CD8-positive, alpha-beta memory T cell (primary cell): ENCODE data around the gene GJA9. TPM values are rescaled to one million over a fixed set of nuclear protein-coding genes. Genes with fewer than 3 reads are reported as not detected.
"Not testable (repeated sequence)": the region's sequence is repeated elsewhere in the genome, so short reads cannot be mapped to it uniquely, and the experiment has no call there.

ENCODE experiments used
- CTCF ChIA-PET: fragments of 350-600 bp; sonication (Branson Sonifier 250); formaldehyde crosslinking; loops from one replicate; lab custom pipeline; 2021; ENCODE audit warnings: antibody characterized with exemption; lab: Charles Lee
- POLR2A ChIA-PET: fragments of 350-600 bp; sonication (Branson Sonifier 250); formaldehyde crosslinking; loops from one replicate; lab custom pipeline; 2021; ENCODE audit warnings: antibody characterized with exemption; lab: Charles Lee
- DNase-seq, 5 donors: peaks; one replicate each; pipeline versions ENCODE4 v3.0.0 to v3.0.0-alpha.2; 2020 to 2022; ENCODE audit warnings: mixed read lengths in 1 of 5
- H3K27ac ChIP-seq: one replicate; pipeline ENCODE4 v1.7.0; 2013; ENCODE audit warnings: low read depth, mild to moderate bottlenecking, low read length, moderate library complexity
- H3K27me3 ChIP-seq: 2 replicates; pipeline ENCODE4 v1.7.0; 2013; ENCODE audit warnings: low read length, mild to moderate bottlenecking; ENCODE audit not compliant: insufficient read depth, poor library complexity, severe bottlenecking
- H3K36me3 ChIP-seq: 2 replicates; pipeline ENCODE4 v1.7.0; 2013; ENCODE audit warnings: mild to moderate bottlenecking, low read length, moderate library complexity; ENCODE audit not compliant: insufficient read depth
- H3K4me1 ChIP-seq: 2 replicates; pipeline ENCODE4 v1.7.0; 2013; ENCODE audit warnings: mild to moderate bottlenecking, low read length, moderate library complexity; ENCODE audit not compliant: insufficient read depth
- H3K4me3 ChIP-seq: 2 replicates; pipeline ENCODE4 v1.7.0; 2013; ENCODE audit warnings: mild to moderate bottlenecking, low read length
- H3K9me3 ChIP-seq: 2 replicates; pipeline ENCODE4 v1.7.0; 2013; ENCODE audit warnings: mild to moderate bottlenecking, low read length
- H3K27ac Mint-ChIP-seq, 8 donors: one replicate each; pipeline ENCODE4 v1.8.0; 2020 to 2021; ENCODE audit warnings: mixed read lengths in 8 of 8, mild to moderate bottlenecking in 6 of 8, inconsistent platforms in 3 of 8, moderate library complexity in 3 of 8
- H3K27me3 Mint-ChIP-seq, 2 donors: one replicate each; pipeline ENCODE4 v1.8.0; 2020 to 2021; ENCODE audit warnings: mixed read lengths in 2 of 2, mild to moderate bottlenecking in 1 of 2, moderate library complexity in 1 of 2
- H3K36me3 Mint-ChIP-seq, 3 donors: one replicate each; pipeline ENCODE4 v1.8.0; 2020 to 2021; ENCODE audit warnings: mixed read lengths in 3 of 3, inconsistent platforms in 1 of 3, mild to moderate bottlenecking in 1 of 3
- H3K4me1 Mint-ChIP-seq, 3 donors: one replicate each; pipeline ENCODE4 v1.8.0; 2020 to 2021; ENCODE audit warnings: mixed read lengths in 3 of 3, inconsistent platforms in 1 of 3, mild to moderate bottlenecking in 1 of 3
- H3K4me3 Mint-ChIP-seq, 7 donors: one replicate each; pipeline ENCODE4 v1.8.0; 2020 to 2021; ENCODE audit warnings: mixed read lengths in 7 of 7, mild to moderate bottlenecking in 6 of 7, moderate library complexity in 4 of 7, inconsistent platforms in 2 of 7
- H3K9me3 Mint-ChIP-seq, 5 donors: one replicate each; pipeline ENCODE4 v1.8.0; 2020 to 2022; ENCODE audit warnings: mixed read lengths in 5 of 5, mild to moderate bottlenecking in 3 of 5, moderate library complexity in 2 of 5, inconsistent platforms in 1 of 5
- polyA plus RNA-seq: library from polyadenylated mRNA; unstranded; fragments of 300-500 nt; fragmentation: Illumina TruSeq; gene quantifications from one replicate; pipeline ENCODE4 v1.2.3, GENCODE V29; 2021
- total RNA-seq, 2 experiments: library from RNA; stranded (reverse); gene quantifications; one replicate each; pipeline ENCODE4 v1.2.3, GENCODE V29; 2021

GJA9 gene
- total and polyA plus RNA-seq, 3 experiments from 2014 or later = not detected

- no peak for DNase-seq
- Histone ChIP-seq H3K9me3 (no peaks in the 10 kb centered on the region), H3K27ac (no peak overlapping the region), H3K4me3 (no peak overlapping the region), H3K36me3 (peaks cover 17% of the 10 kb centered on the region), H3K4me1 (no peaks in the 10 kb centered on the region), H3K27me3 (no peaks in the 10 kb centered on the region)
- peak overlapping the region in 1 of 8 donors; percentile 54 for H3K27ac Mint-ChIP-seq
- peaks cover 0 to 58% (median 24%) of the 10 kb centered on the region in 3 donors for H3K36me3 Mint-ChIP-seq
- H3K27me3 Mint-ChIP-seq = no peaks in the 10 kb centered on the region
- POLR2A ChIA-PET = no interaction called here
- peaks cover 15 to 21% (median 20%) of the 10 kb centered on the region in 3 donors for H3K4me1 Mint-ChIP-seq
- no peaks in the 10 kb centered on the region for H3K9me3 Mint-ChIP-seq
- H3K4me3 Mint-ChIP-seq = no peak overlapping the region
- CTCF ChIA-PET = no interaction called here
Measured at GRCh38 chr1:38839363-38839762, 42.0 kb downstream of the GJA9 start.

- CTCF ChIA-PET, H3K4me1 Mint-ChIP-seq, H3K9me3 Mint-ChIP-seq, H3K4me3 ChIP-seq, H3K4me1 ChIP-seq, H3K27me3 Mint-ChIP-seq, H3K27ac ChIP-seq, H3K27me3 ChIP-seq, H3K9me3 ChIP-seq, DNase-seq, POLR2A ChIA-PET, H3K27ac Mint-ChIP-seq, H3K4me3 Mint-ChIP-seq: not testable (repeated sequence)
- H3K36me3 Mint-ChIP-seq = peaks cover 0 to 34% (median 14%) of the 10 kb centered on the region in 3 donors
- H3K36me3 ChIP-seq = peaks cover 17% of the 10 kb centered on the region
Measured at GRCh38 chr1:38836316-38836715, 45.1 kb downstream of the GJA9 start.

GRCh38 chr1:38834937-38835827 is 46.2 kb downstream of the GJA9 start:
- Histone ChIP-seq H3K27me3 (no peaks in the 10 kb centered on the region), H3K27ac (no peak overlapping the region), H3K36me3 (peaks cover 17% of the 10 kb centered on the region), H3K9me3 (no peaks in the 10 kb centered on the region), H3K4me3 (no peak overlapping the region), H3K4me1 (no peaks in the 10 kb centered on the region)
- H3K4me3 Mint-ChIP-seq = no peak overlapping the region
- peaks cover 0 to 26% (median 9%) of the 10 kb centered on the region in 3 donors for H3K36me3 Mint-ChIP-seq
- no peaks in the 10 kb centered on the region for H3K9me3 Mint-ChIP-seq
- peaks cover under 1 to 3% (median 2%) of the 10 kb centered on the region in 3 donors for H3K4me1 Mint-ChIP-seq
- peak in 4 of 5 donors; percentile 27 to 66 (median 57) for DNase-seq
- H3K27me3 Mint-ChIP-seq = peaks cover 10 to 13% of the 10 kb centered on the region in 2 donors
- ChIA-PET CTCF (interaction anchor here (0.5 to 1.5 kb wide), 9 partner anchors 11 to 808 kb away, joined by 3 to 5 read pairs (median 3); no protein-coding TSS in a partner anchor), POLR2A (no interaction called here)
- H3K27ac Mint-ChIP-seq = no peak overlapping the region

- H3K36me3 Mint-ChIP-seq = peaks cover 0 to 18% (median 6%) of the 10 kb centered on the region in 3 donors
- Histone ChIP-seq H3K27ac (no peak overlapping the region), H3K36me3 (peaks cover 14% of the 10 kb centered on the region), H3K27me3 (no peaks in the 10 kb centered on the region), H3K9me3 (no peaks in the 10 kb centered on the region), H3K4me3 (no peak overlapping the region), H3K4me1 (no peaks in the 10 kb centered on the region)
- no peaks in the 10 kb centered on the region for H3K9me3 Mint-ChIP-seq
- peaks cover 0 to 2% (median 2%) of the 10 kb centered on the region in 3 donors for H3K4me1 Mint-ChIP-seq
- POLR2A ChIA-PET = no interaction called here
- peaks cover 13 to 21% of the 10 kb centered on the region in 2 donors for H3K27me3 Mint-ChIP-seq
- no peak overlapping the region for H3K27ac Mint-ChIP-seq
- no peak for DNase-seq
- CTCF ChIA-PET = interaction anchor here (0.8 to 1.5 kb wide), 6 partner anchors 11 to 807 kb away, joined by 3 to 4 read pairs (median 3); no protein-coding TSS in a partner anchor
- H3K4me3 Mint-ChIP-seq = no peak overlapping the region
Measured at GRCh38 chr1:38834221-38834782, 47.1 kb downstream of the GJA9 start.

GRCh38 chr1:38833146-38833545 is 48.2 kb downstream of the GJA9 start:
- ChIA-PET CTCF (no interaction called here), POLR2A (no interaction called here)
- Mint-ChIP-seq H3K4me1 (peaks cover 0 to 2% (median 2%) of the 10 kb centered on the region in 3 donors), H3K9me3 (no peaks in the 10 kb centered on the region), H3K4me3 (no peak overlapping the region), H3K27ac (peak overlapping the region in 1 of 8 donors; percentile 4), H3K36me3 (peaks cover 0 to 8% (median 0%) of the 10 kb centered on the region in 3 donors), H3K27me3 (peaks cover 13 to 26% of the 10 kb centered on the region in 2 donors)
- Histone ChIP-seq H3K27ac (no peak overlapping the region), H3K36me3 (peaks cover 3% of the 10 kb centered on the region), H3K4me3 (no peak overlapping the region), H3K9me3 (no peaks in the 10 kb centered on the region), H3K4me1 (no peaks in the 10 kb centered on the region), H3K27me3 (no peaks in the 10 kb centered on the region)
- DNase-seq = no peak

- H3K9me3 ChIP-seq = no peaks in the 10 kb centered on the region
- no peak overlapping the region for H3K4me3 ChIP-seq
- no peaks in the 10 kb centered on the region for H3K9me3 Mint-ChIP-seq
- no peak for DNase-seq
- no peak overlapping the region for H3K27ac ChIP-seq
- H3K36me3 Mint-ChIP-seq = peaks cover 0 to 2% (median 0%) of the 10 kb centered on the region in 3 donors
- no peaks in the 10 kb centered on the region for H3K4me1 ChIP-seq
- no peaks in the 10 kb centered on the region for H3K27me3 ChIP-seq
- H3K36me3 ChIP-seq = no peaks in the 10 kb centered on the region
- POLR2A ChIA-PET = no interaction called here
- H3K4me1 Mint-ChIP-seq = peaks cover 0 to 2% (median 2%) of the 10 kb centered on the region in 3 donors
- CTCF ChIA-PET = interaction anchor here (1.1 kb wide), 1 partner anchor 14 kb away, joined by 3 read pairs; no protein-coding TSS in a partner anchor
- peaks cover 13 to 30% of the 10 kb centered on the region in 2 donors for H3K27me3 Mint-ChIP-seq
- no peak overlapping the region for H3K4me3 Mint-ChIP-seq
- H3K27ac Mint-ChIP-seq = no peak overlapping the region
Measured at GRCh38 chr1:38832370-38832734, 49.0 kb downstream of the GJA9 start.

GRCh38 chr1:38831731-38832369 is 49.5 kb downstream of the GJA9 start:
- Mint-ChIP-seq H3K9me3 (no peaks in the 10 kb centered on the region), H3K27ac (no peak overlapping the region)

More at GRCh38 chr1:38831731-38832369, 49.5 kb downstream of the GJA9 start:
- H3K9me3 ChIP-seq = no peaks in the 10 kb centered on the region
- ChIA-PET CTCF (interaction anchor here (1.1 kb wide), 1 partner anchor 14 kb away, joined by 3 read pairs; no protein-coding TSS in a partner anchor), POLR2A (no interaction called here)
- H3K36me3 ChIP-seq = no peaks in the 10 kb centered on the region
- no peak for DNase-seq
- Mint-ChIP-seq H3K27me3 (peaks cover 13 to 35% of the 10 kb centered on the region in 2 donors), H3K4me1 (peaks cover 0 to 2% (median 2%) of the 10 kb centered on the region in 3 donors), H3K36me3 (no peaks in the 10 kb centered on the region), H3K4me3 (no peak overlapping the region)
- H3K27ac ChIP-seq = no peak overlapping the region
- no peaks in the 10 kb centered on the region for H3K4me1 ChIP-seq
- H3K27me3 ChIP-seq = no peaks in the 10 kb centered on the region
- H3K4me3 ChIP-seq = no peak overlapping the region
